Measurements from ENCODE around the gene RAB4A.

DNA sequence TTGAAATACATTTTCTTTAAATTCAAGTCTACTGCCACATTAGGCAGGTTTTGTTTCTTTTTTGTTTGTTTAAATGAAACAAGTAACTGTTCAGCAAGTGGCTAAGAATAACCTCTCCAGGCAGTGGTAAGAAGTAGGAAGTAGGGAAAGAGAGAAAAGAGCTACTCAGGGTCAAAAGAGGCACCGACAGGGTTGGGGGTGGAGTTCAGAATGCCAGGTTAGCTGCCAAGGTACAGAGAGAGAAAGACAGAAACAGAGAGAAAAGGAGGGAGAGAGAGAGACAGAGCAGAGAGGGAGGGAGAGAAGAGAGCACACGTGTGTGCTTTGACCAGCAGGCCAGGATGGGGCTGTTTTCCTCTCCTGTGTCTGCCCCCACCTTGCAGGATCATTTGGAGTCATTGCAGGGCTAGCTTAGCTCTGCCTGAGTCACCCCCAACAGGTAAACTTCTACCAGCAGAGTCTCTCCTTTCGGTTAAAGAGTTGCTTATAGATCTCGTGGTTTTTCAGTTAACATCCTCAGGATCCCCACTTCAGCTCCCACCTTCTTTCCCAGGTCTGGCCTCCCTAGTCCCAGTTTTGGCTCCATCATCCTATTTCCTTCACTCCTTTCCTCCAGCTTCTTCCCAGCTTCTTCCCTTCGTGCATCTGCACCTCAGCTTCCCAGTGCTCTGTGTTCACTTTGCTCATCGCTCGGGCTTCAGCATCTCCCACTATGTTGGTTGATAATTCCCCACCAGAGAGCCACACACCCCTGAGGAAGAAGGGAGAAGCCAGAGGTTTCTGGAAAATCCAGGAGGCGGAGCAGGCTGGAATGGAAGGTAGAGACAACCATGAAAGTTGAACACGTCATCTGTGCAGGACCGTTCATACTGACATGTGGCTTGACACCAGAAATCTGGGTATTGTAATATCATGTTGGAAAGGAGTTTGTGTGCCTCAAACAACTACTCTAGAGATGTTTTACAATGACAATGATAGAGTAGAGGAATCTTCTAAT, 21.8 kb upstream of the RAB4A start:
- TF ChIP-seq POLR2A (IDR thresholded peaks at IDR 0.05; ENCODE audit: low read depth, low read length) (no peak), SPI1 (IDR thresholded peaks at IDR 0.05; ENCODE audit: low read depth, low read length) (no peak), POLR2AphosphoS5 (IDR thresholded peaks at IDR 0.05; ENCODE audit: low read depth, low read length) (no peak), TAF1 (IDR thresholded peaks at IDR 0.05; ENCODE audit: low read depth, low read length) (no peak)
